Astrocyte of the cerebellum (primary cell): Measurements from ENCODE around the gene CACNA1B.

Experiments used
- DNase-seq: peaks from one replicate; pipeline ENCODE4 v3.0.0-alpha.2; 2011; ENCODE audit warnings: low read depth
- H3K4me3 ChIP-seq: 2 replicates; pipeline ENCODE4 v1.5.1; 2011; ENCODE audit warnings: mild to moderate bottlenecking, low read depth, low read length, moderate library complexity
- in situ Hi-C: cut with HindIII; loops from 2 replicates; pipeline ENCODE4 v1.10.0; 2017; ENCODE audit warnings: low sequenced_read_pairs
- TF ChIP-seq, protein P1 (sequence below): IDR thresholded peaks from 2 replicates; pipeline ENCODE4 v1.5.1; 2012; ENCODE audit warnings: low read length, low read depth, moderate library complexity, mild to moderate bottlenecking; ENCODE audit errors: missing control alignments

CACNA1B gene

DNA sequence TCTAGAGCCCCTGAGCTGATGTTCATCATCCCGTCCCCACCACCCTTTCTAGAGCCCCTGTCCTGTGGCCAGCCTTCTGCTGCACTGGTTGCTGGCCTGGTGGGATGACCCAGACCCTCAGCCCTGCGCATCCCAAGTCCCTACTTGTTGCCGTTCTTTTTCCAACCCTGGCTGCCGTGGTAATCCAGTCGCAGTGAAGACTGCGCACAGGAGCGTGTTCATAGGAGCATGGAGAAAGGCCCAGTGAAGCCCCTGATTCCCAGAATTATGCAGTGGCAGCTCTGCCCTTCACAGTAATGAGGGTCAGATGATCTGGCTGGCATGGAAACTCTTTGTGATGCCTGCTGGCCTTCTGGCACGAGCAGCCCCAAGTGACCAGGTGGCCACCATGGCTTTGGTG is 183.3 kb downstream of the CACNA1B start:
- DNase-seq = no peak
- TF ChIP-seq, protein P1, sequence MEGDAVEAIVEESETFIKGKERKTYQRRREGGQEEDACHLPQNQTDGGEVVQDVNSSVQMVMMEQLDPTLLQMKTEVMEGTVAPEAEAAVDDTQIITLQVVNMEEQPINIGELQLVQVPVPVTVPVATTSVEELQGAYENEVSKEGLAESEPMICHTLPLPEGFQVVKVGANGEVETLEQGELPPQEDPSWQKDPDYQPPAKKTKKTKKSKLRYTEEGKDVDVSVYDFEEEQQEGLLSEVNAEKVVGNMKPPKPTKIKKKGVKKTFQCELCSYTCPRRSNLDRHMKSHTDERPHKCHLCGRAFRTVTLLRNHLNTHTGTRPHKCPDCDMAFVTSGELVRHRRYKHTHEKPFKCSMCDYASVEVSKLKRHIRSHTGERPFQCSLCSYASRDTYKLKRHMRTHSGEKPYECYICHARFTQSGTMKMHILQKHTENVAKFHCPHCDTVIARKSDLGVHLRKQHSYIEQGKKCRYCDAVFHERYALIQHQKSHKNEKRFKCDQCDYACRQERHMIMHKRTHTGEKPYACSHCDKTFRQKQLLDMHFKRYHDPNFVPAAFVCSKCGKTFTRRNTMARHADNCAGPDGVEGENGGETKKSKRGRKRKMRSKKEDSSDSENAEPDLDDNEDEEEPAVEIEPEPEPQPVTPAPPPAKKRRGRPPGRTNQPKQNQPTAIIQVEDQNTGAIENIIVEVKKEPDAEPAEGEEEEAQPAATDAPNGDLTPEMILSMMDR = no peak
- H3K4me3 ChIP-seq = no peak overlapping the region
- in situ Hi-C loops = no loop called here

DNA sequence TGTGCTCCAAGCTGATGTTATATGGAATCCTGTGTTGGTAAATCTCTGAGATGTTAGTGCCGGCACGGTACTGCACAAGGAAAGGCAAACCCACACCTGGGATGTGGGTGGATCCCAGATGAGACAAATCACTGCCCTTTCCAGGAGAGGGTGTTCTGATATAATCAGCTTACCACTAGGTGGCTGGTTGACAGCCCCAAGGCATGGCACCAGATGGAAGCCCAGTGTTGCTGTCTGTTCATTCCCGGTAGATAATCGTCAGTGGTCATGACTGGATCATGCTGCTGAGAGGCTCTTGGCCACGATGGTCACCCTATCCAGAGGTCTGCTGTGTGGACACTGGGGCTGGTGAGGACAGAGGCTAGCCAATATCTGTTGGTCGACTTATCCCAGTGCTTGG is 184.0 kb downstream of the CACNA1B start:
- TF ChIP-seq, protein P1 = no peak
- in situ Hi-C loops = no loop called here
- no peak for DNase-seq

DNA sequence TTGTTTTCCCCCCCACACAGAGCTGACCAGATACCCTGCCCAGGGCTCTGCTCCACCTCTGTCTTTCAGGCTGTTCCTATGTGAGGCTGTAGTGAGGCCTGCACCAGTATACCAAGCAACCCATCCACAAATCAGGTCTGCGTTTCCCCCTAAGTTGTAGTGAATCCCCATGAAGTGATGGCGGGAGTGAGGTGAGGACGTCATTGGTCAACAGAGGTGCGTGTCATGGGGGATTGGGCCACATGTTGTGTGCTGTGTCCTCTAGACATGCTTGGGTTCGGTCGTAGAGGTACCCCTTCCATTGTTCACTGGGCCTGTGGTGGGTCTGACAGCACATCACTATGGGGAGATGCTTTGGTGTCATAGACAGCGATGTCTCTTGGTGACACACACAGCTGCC is 184.6 kb downstream of the CACNA1B start:
- TF ChIP-seq, protein P1 = no peak
- in situ Hi-C loops = no loop called here
- no peak overlapping the region for H3K4me3 ChIP-seq
- no peak for DNase-seq

More for the DNA sequence above, 184.0 kb downstream of the CACNA1B start:
- H3K4me3 ChIP-seq = no peak overlapping the region

DNA sequence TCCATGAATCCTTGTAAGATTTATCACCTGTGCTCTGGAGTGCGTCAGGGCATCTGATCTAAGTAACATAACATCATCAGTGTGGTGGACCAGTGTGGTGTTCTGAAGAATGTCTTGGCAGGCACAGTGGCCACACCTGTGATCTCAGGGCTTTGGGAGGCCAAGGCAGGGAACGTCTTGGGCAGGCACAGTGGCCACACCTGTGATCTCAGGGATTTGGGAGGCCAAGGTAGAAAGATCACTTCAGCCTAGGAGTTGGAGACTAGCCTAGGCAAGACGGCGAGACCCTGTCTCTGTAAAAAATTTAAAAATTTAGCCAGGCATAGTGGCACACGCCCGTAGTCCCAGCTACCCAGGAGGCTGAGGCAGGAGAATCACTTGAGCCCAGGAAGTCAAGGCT is 185.5 kb downstream of the CACNA1B start:
- in situ Hi-C loops = no loop called here
- H3K4me3 ChIP-seq = no peak overlapping the region
- TF ChIP-seq, protein P1 = no peak
- DNase-seq = no peak

DNA sequence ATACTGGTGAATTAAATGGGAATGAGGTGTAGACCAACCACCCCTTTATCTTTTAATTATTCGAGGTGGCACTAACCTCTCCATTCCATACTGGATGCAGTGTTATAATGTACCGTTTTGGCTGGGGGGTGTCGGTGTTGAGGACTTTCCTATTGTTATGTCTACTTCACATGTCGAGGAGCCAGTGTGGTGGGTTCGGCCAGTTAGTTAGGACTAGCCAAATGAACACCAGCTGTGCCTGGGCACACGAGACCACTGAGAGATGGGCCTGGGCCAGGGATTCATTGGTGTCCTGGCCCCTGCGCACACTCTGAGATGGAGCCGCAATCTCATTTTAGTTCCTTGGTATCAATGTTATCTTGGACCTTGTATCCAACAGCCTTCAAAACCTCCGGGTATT is 186.2 kb downstream of the CACNA1B start:
- TF ChIP-seq, protein P1 = no peak
- in situ Hi-C loops = no loop called here
- no peak overlapping the region for H3K4me3 ChIP-seq
- DNase-seq = no peak

DNA sequence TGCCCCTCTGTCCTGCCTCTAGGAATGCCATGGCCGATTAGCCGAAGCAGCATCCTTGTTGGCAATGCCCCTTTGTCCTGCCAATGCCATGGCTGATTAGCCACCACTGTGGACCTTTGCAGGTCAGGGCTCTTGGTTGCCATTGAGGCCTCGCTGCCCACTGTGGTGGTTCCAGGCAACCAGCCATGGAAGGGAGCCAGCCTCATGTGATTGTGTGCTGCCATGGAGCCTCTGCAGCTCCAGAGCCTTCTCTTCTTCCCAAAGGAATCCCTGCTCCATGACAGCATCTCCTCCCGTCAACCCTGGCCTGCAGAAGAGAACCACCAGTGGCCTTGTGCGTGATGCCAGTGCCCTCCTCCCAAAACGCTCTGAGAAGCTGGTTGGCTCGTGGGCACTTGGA is 187.0 kb downstream of the CACNA1B start:
- H3K4me3 ChIP-seq = no peak overlapping the region
- in situ Hi-C loops = no loop called here
- no peak for DNase-seq
- TF ChIP-seq, protein P1 = no peak

DNA sequence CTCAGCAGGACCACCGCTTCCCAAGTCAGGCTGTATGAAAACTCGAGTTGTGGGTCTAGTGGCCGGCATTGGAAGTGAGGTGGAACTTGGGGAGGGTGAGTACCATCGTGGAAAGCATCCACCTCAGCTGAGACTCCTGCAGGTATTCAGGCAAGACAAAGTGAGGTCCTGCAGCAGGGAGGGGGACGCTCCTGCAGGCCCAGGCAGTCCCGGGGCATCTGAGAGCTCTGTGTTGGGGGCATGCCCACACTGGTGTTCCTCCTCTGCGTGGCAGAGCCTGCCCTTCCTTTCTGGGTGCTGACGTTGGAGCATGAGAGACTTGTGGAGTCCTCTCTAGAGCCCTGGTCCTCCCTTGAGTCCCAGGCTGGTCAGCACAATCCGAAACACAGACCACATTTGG is 187.7 kb downstream of the CACNA1B start:
- H3K4me3 ChIP-seq = no peak overlapping the region
- no peak for DNase-seq
- in situ Hi-C loops = no loop called here
- TF ChIP-seq, protein P1 = no peak
